ACC112 (cell line): ENCODE data around the gene NGRN.

ENCODE experiments used
- H2AFZ ChIP-seq: fragments of 200-600 bp; sonication (generic); one replicate; pipeline ENCODE4 v1.6.0; 2017; ENCODE audit warnings: antibody characterized with exemption, low read length; ENCODE audit not compliant: unreplicated experiment
- H3K27ac ChIP-seq: fragments of 200-600 bp; sonication (generic); 2 replicates; pipeline ENCODE4 v1.5.1; 2014; ENCODE audit warnings: low read depth, mild to moderate bottlenecking, antibody characterized with exemption, low read length, moderate library complexity
- H3K27me3 ChIP-seq: fragments of 200-600 bp; sonication (generic); 2 replicates; pipeline ENCODE4 v1.6.1; 2014; ENCODE audit warnings: mild to moderate bottlenecking, antibody characterized with exemption, low read length, moderate library complexity, mixed read lengths; ENCODE audit not compliant: insufficient read depth
- H3K36me3 ChIP-seq: fragments of 200-600 bp; sonication (generic); 2 replicates; pipeline ENCODE4 v1.6.1; 2016; ENCODE audit warnings: mild to moderate bottlenecking, antibody characterized with exemption, low read length, moderate library complexity, mixed read lengths; ENCODE audit not compliant: insufficient read depth
- H3K4me1 ChIP-seq: fragments of 200-600 bp; sonication (generic); one replicate; pipeline ENCODE4 v1.6.1; 2016; ENCODE audit warnings: low read length, mixed read lengths; ENCODE audit not compliant: insufficient read depth, unreplicated experiment, control insufficient read depth
- H3K4me3 ChIP-seq: fragments of 200-600 bp; sonication (generic); 2 replicates; pipeline ENCODE4 v1.5.1; 2014; ENCODE audit warnings: mild to moderate bottlenecking, low read depth, low read length
- H3K79me2 ChIP-seq: fragments of 200-600 bp; sonication (generic); one replicate; pipeline ENCODE4 v1.6.0; 2016; ENCODE audit warnings: low read length; ENCODE audit not compliant: control insufficient read depth, unreplicated experiment, insufficient read depth

NGRN gene

DNA sequence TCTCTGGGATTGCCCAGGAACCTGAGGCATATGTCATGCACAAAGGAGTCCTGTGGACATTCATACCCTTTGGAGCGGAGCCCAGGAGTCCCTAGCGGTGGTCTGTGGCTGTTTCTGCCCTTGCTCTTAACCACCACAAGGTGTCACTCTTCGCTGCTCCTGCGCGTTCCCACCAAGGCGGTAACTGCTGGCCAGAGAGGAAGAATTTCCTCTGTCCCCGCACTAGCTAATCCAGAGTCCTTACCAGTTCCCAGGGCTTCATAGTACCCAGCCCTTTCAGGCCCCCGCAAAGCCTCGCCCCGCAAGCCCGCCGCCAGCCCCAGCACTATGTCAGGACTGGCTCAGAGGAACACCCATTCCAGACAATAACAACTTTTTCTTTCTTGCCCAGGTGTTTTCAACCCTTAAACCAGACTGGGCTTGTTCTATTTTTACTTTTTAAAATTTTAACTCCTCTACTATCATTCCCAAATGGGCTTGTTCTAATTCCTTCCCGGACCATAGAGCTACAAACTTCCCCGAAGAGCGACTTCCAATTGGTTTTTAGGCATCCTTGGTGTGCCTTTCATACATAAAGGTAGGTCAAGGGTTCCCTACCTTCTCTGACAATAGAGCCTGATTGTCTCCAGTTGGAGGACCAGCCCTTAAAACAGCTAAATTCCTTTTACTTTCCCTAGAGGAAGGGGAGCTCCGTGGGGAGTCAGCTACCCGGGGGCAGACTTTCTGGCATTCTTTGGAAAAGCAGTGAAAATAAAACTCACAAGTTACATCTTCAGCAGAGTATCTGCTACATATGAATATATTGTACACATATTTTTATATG lies 54.8 kb downstream of the NGRN start:
- Histone ChIP-seq H3K27ac (no peak overlapping the region), H3K4me1 (peaks cover 11% of the 10 kb centered on the region), H2AFZ (peak overlapping the region; percentile 73), H3K79me2 (no peaks in the 10 kb centered on the region), H3K4me3 (peak overlapping the region; percentile 50), H3K36me3 (no peaks in the 10 kb centered on the region), H3K27me3 (no peaks in the 10 kb centered on the region)

DNA sequence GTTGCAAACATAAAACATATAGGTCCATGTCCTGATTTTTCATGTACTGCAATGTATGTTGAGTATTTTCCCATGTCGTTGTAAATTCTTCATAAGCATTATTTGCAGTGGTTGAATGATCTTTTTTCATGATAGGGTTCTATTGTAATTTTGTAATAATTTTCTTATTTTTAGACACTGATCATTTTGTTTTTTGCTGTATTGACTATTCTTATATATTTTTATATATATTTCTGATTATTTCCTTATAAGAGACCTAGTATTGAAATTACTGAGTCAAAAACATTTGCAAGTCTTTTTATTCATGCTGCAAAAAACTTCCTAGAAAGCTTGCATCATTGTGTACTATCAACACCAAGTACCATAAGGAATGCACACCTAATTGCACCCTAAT lies 55.4 kb downstream of the NGRN start:
- H3K4me3 ChIP-seq, result no peak overlapping the region
- H3K79me2 ChIP-seq, result no peaks in the 10 kb centered on the region
- peaks cover 5% of the 10 kb centered on the region for H3K4me1 ChIP-seq
- no peak overlapping the region for H2AFZ ChIP-seq
- H3K27me3 ChIP-seq, result no peaks in the 10 kb centered on the region
- H3K27ac ChIP-seq, result no peak overlapping the region
- H3K36me3 ChIP-seq, result no peaks in the 10 kb centered on the region
